NCI-H460 (cell line): ENCODE results near the gene DUSP28. TPM values are rescaled to one million over a fixed set of nuclear protein-coding genes. Genes with fewer than 3 reads are reported as not detected.
A peak's percentile ranks its signal among the peaks of the same experiment; 100 is the strongest.
"Not testable (repeated sequence)": the region's sequence is repeated elsewhere in the genome, so short reads cannot be mapped to it uniquely, and the experiment has no call there.

Experiments
- DNase-seq: peaks from one replicate; pipeline ENCODE4 v3.0.0-alpha.2; 2016; ENCODE audit warnings: low read depth; ENCODE audit errors: extremely low read depth
- total RNA-seq: library from RNA; depleted of rRNA; stranded (reverse); fragments of >200 nt; shearing (Covaris generic); gene quantifications from 2 replicates; pipeline ENCODE4 v1.2.3, GENCODE V29; 2014

Gene DUSP28
- total RNA-seq, 1 experiment from 2014 or later: 4.9 TPM

GRCh38 chr2:240558236-240558761, 1.9 kb upstream of the DUSP28 start:
- DNase-seq: no peak

DNA sequence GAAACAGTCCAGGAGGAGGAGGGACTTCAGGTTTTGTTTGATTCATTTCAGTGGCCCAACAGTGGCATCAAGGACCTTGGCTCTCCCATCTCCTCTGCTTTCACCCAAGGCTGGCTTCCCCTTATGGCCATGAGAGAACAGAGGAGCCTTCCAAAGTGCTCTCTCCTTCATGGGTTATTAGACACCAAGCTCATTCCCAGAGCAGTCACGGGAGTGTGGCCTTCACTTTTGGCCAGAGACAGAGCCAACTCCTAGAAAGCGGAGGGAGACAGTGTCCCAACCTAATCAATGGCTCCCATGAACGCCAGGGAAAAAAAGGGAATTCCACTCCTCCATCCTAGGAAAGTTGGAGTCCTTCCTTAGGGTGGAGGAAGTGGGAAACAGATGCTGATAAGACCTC, 871 bp upstream of the DUSP28 start:
- DNase-seq: no peak

DNA sequence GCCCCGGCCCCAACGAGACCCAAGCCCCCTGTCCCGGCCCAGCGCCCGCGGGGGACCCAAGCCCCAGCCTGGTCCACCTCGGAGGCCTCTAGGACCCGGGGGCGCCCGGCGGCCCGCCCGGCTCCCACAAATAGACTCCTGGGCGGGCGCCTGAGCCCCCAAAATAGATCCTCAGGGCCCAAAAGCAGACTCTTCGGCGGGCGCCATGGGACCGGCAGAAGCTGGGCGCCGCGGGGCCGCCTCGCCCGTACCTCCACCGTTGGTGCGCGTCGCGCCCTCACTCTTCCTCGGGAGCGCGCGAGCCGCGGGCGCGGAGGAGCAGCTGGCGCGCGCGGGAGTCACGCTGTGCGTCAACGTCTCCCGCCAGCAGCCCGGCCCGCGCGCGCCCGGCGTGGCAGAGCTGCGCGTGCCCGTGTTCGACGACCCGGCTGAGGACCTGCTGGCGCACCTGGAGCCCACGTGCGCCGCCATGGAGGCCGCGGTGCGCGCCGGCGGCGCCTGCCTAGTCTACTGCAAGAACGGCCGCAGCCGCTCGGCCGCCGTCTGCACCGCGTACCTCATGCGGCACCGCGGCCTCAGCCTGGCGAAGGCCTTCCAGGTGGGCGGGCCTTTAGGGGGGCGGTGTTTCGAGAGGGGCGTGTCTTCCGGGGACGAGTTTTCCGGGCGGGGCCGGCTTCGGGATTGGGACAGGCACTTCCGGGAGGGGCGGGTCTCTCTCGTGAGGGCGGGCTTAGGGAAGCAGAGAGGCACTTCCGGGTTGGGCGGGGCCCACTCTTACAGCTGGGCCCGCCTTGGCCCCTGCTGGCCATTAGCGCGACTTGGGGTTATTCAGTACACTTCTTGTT, 545 bp downstream of the DUSP28 start:
- peak; percentile 98 for DNase-seq

GRCh38 chr2:240561325-240561971, 1.3 kb downstream of the DUSP28 start:
- DNase-seq: peak; percentile 63

- DNase-seq: not testable (repeated sequence)
Measured at GRCh38 chr2:240563231-240563630, 3.1 kb downstream of the DUSP28 start.

DNA sequence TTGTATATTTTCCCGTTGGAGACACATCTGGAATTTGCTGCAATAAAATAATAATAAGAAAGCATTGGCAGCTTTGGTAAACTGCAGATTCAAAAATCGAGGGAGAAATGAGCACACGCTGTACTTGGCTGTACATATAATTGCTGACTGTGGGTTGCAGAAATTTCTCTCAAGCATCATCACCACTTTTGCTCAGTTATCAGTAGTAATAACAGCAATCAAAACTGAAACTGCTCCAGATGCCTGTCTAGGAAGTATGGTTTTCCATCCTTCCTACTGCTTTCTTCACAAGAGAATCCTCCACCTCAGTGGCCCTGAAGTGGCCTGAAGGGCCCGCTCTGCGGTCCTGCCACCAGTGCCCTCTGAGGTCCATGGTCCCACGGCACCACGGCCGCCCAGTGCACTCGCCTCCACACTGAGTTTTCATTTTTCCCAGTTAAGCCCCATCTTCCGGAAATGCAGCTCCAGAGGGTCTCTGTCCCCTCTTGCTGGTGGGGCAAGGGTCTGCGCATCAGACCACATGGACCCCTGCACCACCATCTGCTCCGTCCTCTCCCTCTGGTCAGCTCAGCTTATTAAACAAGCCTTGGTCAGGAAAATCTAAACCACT, 3.9 kb downstream of the DUSP28 start:
- no peak for DNase-seq

DNA sequence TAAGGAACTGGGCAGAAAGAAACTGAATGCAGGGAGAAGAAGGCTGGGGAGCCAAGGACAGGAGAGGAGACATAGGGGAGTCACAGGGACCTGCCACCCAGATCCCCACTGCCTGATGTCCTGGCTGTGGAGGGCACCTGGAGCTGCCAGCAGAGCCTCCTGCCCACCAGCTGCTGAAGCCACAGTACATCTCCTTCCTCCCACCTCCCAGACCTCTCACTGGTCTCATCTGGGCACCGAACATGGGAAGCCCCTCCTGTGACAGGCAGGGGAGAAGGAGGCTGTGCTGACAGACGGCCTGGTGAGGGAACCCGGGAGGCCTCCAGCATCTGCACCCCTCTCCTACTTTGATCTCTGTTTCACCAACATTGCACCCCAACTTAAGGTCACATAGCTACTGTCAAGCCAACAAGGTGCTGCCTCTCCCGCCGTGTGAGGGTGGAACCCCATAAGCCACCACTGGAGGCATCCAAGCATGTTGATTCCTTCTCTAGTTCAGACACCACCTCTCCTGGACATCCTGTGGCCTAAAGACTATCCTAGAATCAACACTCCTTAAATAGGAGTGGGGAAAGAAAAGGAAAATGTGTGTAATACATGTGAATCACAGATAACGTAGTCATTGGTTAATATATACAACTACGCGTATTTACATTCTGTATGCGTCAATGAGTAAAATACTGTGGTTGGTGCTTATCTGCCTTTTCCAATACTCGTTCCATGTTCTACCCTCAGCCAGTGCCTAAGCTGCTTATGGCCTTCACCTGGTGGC, 4.6 kb downstream of the DUSP28 start:
- DNase-seq: peak; percentile 47

- peak; percentile 87 for DNase-seq
Measured at GRCh38 chr2:240565333-240566202, 5.4 kb downstream of the DUSP28 start.

DNA sequence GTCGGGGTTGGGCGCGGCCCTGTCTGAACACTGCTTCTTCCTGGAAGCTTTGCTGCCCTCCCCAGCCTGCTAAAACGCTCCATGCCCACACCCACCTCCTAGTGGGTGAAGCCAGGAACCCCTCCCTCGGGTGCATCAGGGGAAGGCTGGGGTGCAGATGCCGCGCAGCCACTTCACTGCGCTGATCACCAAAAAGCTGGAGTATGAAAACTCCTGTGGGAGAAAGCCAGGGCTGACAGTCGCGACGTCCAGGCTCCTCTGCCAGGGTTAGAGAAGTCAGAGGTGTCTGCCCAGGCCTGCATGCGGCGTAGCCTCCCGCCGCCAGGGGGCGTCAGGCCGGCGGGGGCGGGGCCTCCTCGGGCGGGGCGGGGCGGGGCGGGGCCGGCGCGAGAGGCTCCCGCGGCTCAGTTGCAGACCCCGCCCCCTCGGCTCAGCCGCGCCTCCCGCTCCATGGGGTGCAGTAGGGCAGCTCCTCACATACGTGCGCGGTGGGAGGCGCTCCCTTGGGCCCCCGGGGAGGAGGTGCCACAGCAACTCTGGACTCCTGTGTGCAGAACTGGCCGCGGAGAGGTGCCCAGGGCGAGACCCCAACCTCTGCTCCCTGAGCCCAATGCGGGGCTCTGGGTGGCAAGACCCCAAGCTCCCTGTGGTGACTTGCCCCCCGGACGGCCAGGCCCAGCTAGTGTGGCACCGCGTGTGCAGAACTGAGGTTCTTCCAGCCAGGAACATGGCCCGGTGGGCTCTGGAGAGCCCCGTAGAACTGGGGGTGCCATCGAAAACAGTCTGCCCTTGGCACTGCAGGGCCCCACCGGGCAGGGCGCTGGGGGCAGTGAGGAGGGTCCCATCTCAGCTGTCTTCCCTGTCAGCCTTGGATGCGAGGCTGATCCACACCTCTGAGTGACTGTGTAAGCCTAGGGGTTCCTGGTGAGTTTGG, 6.3 kb downstream of the DUSP28 start:
- peak; percentile 90 for DNase-seq

GRCh38 chr2:240567137-240567871, 7.1 kb downstream of the DUSP28 start:
- DNase-seq: no peak

GRCh38 chr2:240567872-240568677, 7.9 kb downstream of the DUSP28 start, which contains the start of gene RNPEPL1:
Gene RNPEPL1, plus strand, starts transcription at chr2:240568484. Its CDS starts 103 bp downstream, at chr2:240568587.
- DNase-seq: peak; percentile 44

GRCh38 chr2:240568678-240569522, 8.7 kb downstream of the DUSP28 start:
- DNase-seq: peak; percentile 56

- DNase-seq: no peak
Measured at GRCh38 chr2:240569523-240569997, 9.4 kb downstream of the DUSP28 start.

- DNase-seq: no peak
Measured at GRCh38 chr2:240569998-240570530, 9.9 kb downstream of the DUSP28 start.

- no peak for DNase-seq
Measured at GRCh38 chr2:240570531-240571313, 10.6 kb downstream of the DUSP28 start.
